Measurements from ENCODE around the gene ASIC4. TPM values are rescaled to one million over a fixed set of nuclear protein-coding genes. Genes with fewer than 3 reads are reported as not detected.

ASIC4 gene
- total and polyA plus RNA-seq, 2 of the 13 experiments (the other 11 are each of a cell fraction or from before 2014, with no cell fraction given), result 0.03 TPM; not detected in 1

DNA sequence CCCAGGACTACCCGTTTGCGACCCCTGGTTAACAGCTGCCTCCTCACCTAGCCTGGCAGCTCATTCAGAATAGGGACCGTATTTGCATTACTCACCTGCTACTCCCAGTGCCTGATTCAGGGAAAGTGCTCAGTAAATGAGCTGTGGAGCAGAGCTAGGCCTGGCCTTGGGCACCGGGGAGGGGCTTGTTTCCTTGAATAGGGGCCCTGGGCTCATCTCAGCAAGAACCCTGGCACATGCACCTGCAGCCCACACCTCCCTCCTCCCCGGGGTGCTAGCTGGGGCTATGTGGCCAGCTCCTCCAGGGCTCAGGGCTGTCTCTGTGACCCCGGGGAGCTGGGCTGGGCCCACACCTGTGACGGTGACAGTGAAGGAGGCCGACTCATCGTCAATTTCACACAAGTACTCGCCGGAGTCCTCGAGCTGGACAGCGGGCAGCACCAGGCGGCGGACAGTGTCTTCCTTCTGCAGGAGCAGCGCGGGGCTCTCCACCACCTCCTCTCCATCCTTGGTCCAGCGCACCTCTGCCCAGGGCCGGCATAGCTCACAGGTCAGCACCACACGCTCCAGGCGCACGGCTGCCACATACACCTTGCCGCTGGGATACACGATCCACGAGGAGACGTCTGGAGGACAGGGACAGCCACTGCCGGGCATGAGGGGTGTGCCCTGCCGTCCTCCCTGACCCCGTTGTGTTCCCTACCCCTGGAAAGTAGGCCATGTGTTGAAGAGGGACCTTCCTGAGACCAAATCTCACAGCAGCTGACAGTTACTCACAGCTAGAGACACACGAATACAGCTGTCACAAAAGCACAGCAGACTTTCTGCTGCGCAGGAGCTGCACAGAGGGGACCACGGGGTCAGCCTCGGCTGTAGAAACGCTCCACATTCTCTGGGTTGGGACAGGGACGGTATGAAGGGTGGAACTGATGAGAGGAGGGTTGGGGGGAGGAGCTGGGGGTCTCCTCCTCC, 48.1 kb downstream of the ASIC4 start (continued):
- TF ChIP-seq ZNF224 (CRISPR knock-in tag; IDR thresholded peaks at IDR 0.05), result no peak
- TF ChIP-seq SNRNP70 (IDR thresholded peaks at IDR 0.05; ENCODE audit: low read depth, low read length), result no peak
- no peak for TF ChIP-seq CREM (IDR thresholded peaks at IDR 0.05)
- no peak for TF ChIP-seq CREM (CRISPR knock-in tag; IDR thresholded peaks at IDR 0.05)
- TF ChIP-seq ADNP (CRISPR knock-in tag; IDR thresholded peaks at IDR 0.05), result no peak
- TF ChIP-seq POLR2AphosphoS5 (IDR thresholded peaks at IDR 0.05; ENCODE audit: low read depth, low read length), result peak; percentile 62
- no peak for TF ChIP-seq TARDBP (CRISPR knock-in tag; IDR thresholded peaks at IDR 0.05)
- no peak for TF ChIP-seq ZNF124 (CRISPR knock-in tag; IDR thresholded peaks at IDR 0.05)
- TF ChIP-seq, protein P1, sequence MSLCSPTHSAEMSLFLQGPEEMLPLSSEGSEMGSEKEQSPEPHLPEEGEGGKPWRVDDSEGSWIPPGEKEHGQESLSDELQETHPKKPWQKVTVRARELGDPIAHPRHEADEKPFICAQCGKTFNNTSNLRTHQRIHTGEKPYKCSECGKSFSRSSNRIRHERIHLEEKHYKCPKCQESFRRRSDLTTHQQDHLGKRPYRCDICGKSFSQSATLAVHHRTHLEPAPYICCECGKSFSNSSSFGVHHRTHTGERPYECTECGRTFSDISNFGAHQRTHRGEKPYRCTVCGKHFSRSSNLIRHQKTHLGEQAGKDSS (CRISPR knock-in tag; IDR thresholded peaks at IDR 0.05; ENCODE audit: borderline replicate concordance, low read depth), result peak; percentile 60; the same call in 1 of the 2 replicates
- no peak for TF ChIP-seq NR2F2 (IDR thresholded peaks at IDR 0.05; ENCODE audit: borderline replicate concordance, low read depth)
- TF ChIP-seq, protein P2, sequence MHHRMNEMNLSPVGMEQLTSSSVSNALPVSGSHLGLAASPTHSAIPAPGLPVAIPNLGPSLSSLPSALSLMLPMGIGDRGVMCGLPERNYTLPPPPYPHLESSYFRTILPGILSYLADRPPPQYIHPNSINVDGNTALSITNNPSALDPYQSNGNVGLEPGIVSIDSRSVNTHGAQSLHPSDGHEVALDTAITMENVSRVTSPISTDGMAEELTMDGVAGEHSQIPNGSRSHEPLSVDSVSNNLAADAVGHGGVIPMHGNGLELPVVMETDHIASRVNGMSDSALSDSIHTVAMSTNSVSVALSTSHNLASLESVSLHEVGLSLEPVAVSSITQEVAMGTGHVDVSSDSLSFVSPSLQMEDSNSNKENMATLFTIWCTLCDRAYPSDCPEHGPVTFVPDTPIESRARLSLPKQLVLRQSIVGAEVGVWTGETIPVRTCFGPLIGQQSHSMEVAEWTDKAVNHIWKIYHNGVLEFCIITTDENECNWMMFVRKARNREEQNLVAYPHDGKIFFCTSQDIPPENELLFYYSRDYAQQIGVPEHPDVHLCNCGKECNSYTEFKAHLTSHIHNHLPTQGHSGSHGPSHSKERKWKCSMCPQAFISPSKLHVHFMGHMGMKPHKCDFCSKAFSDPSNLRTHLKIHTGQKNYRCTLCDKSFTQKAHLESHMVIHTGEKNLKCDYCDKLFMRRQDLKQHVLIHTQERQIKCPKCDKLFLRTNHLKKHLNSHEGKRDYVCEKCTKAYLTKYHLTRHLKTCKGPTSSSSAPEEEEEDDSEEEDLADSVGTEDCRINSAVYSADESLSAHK (CRISPR knock-in tag; IDR thresholded peaks at IDR 0.05; ENCODE audit: borderline replicate concordance), result no peak
- TF ChIP-seq SNAI1 (CRISPR knock-in tag; IDR thresholded peaks at IDR 0.05; ENCODE audit: borderline replicate concordance), result no peak
- no peak for TF ChIP-seq NFYB (CRISPR knock-in tag; IDR thresholded peaks at IDR 0.05)
- no peak for TF ChIP-seq SETDB1 (CRISPR knock-in tag; IDR thresholded peaks at IDR 0.05; ENCODE audit: borderline replicate concordance)
- TF ChIP-seq CBFB (CRISPR knock-in tag; IDR thresholded peaks at IDR 0.05), result no peak
- TF ChIP-seq, protein P3, sequence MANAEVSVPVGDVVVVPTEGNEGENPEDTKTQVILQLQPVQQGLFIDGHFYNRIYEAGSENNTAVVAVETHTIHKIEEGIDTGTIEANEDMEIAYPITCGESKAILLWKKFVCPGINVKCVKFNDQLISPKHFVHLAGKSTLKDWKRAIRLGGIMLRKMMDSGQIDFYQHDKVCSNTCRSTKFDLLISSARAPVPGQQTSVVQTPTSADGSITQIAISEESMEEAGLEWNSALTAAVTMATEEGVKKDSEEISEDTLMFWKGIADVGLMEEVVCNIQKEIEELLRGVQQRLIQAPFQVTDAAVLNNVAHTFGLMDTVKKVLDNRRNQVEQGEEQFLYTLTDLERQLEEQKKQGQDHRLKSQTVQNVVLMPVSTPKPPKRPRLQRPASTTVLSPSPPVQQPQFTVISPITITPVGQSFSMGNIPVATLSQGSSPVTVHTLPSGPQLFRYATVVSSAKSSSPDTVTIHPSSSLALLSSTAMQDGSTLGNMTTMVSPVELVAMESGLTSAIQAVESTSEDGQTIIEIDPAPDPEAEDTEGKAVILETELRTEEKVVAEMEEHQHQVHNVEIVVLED (CRISPR knock-in tag; IDR thresholded peaks at IDR 0.05; ENCODE audit: borderline replicate concordance), result no peak
- TF ChIP-seq EED (CRISPR knock-in tag; IDR thresholded peaks at IDR 0.05), result no peak
- TF ChIP-seq ZNF33A (CRISPR knock-in tag; IDR thresholded peaks at IDR 0.05; ENCODE audit: borderline replicate concordance), result no peak
- TF ChIP-seq, protein P4, sequence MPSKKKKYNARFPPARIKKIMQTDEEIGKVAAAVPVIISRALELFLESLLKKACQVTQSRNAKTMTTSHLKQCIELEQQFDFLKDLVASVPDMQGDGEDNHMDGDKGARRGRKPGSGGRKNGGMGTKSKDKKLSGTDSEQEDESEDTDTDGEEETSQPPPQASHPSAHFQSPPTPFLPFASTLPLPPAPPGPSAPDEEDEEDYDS (CRISPR knock-in tag; IDR thresholded peaks at IDR 0.05), result no peak
- no peak for TF ChIP-seq RNF2 (conservative IDR thresholded peaks at IDR 0.05; ENCODE audit: low read depth)
- TF ChIP-seq ZKSCAN1 (IDR thresholded peaks at IDR 0.05; ENCODE audit: low read length), result no peak

Measured in HepG2 (cell line).